ENCODE data around the gene LCP2.

The LCP2 gene

GRCh38 chr5:170314541-170315095, 17.0 kb upstream of the LCP2 start:
- DNase-seq: no peak

- no peak for DNase-seq
Measured at GRCh38 chr5:170313816-170314215, 16.2 kb upstream of the LCP2 start.

- peak; percentile 85 for DNase-seq
Measured at GRCh38 chr5:170313344-170313743, 15.8 kb upstream of the LCP2 start.

GRCh38 chr5:170312666-170313065, 15.1 kb upstream of the LCP2 start:
- peak; percentile 82 for DNase-seq

- DNase-seq: no peak
Measured at GRCh38 chr5:170312301-170312595, 14.7 kb upstream of the LCP2 start.

GRCh38 chr5:170311511-170312300, 14.1 kb upstream of the LCP2 start:
- no peak for DNase-seq

- DNase-seq: no peak
Measured at GRCh38 chr5:170310256-170310926, 12.8 kb upstream of the LCP2 start.

- DNase-seq: no peak
Measured at GRCh38 chr5:170308686-170309085, 11.1 kb upstream of the LCP2 start.

- DNase-seq: no peak
Measured at GRCh38 chr5:170307575-170308465, 10.2 kb upstream of the LCP2 start.

- DNase-seq: no peak
Measured at GRCh38 chr5:170306381-170306831, 8.8 kb upstream of the LCP2 start.

- DNase-seq: no peak
Measured at GRCh38 chr5:170305646-170306025, 8.1 kb upstream of the LCP2 start.

GRCh38 chr5:170305016-170305645, 7.6 kb upstream of the LCP2 start:
- DNase-seq: no peak

GRCh38 chr5:170303549-170303948, 6.0 kb upstream of the LCP2 start:
- DNase-seq: no peak

GRCh38 chr5:170302653-170303501, 5.3 kb upstream of the LCP2 start:
- peak; percentile 81 for DNase-seq

GRCh38 chr5:170301981-170302652, 4.5 kb upstream of the LCP2 start:
- DNase-seq: no peak

- DNase-seq: no peak
Measured at GRCh38 chr5:170301149-170301548, 3.6 kb upstream of the LCP2 start.

GRCh38 chr5:170300361-170301013, 2.9 kb upstream of the LCP2 start:
- DNase-seq: no peak

GRCh38 chr5:170296935-170297588, 515 bp downstream of the LCP2 start:
- no peak for DNase-seq

GRCh38 chr5:170296036-170296934, 1.3 kb downstream of the LCP2 start:
- DNase-seq: no peak
